ENCODE measurements around the gene NT5DC1.

NT5DC1 gene

GRCh38 chr6:116234689-116235088 is 134.0 kb downstream of the NT5DC1 start:
- no CpG with 5 or more reads among the region's 3 CpGs for WGBS (ENCODE audit: insufficient coverage, insufficient read length)
- H3K4me1 ChIP-seq (ENCODE audit: control insufficient read depth, insufficient read depth, low read length): no peaks in the 10 kb centered on the region
- H3K27me3 ChIP-seq (ENCODE audit: control insufficient read depth, insufficient read depth, low read length): no peaks in the 10 kb centered on the region
- no peak overlapping the region for H3K4me3 ChIP-seq (ENCODE audit: low read length)
- no peaks in the 10 kb centered on the region for H3K36me3 ChIP-seq (ENCODE audit: control insufficient read depth, insufficient read depth, low read length)
- DNase-seq (ENCODE audit: low read depth, low spot score): no peak
- no peak overlapping the region for H3K27ac ChIP-seq (ENCODE audit: low read length)
- no peaks in the 10 kb centered on the region for H3K9me3 ChIP-seq (ENCODE audit: control insufficient read depth, insufficient read depth, low read length)

DNA sequence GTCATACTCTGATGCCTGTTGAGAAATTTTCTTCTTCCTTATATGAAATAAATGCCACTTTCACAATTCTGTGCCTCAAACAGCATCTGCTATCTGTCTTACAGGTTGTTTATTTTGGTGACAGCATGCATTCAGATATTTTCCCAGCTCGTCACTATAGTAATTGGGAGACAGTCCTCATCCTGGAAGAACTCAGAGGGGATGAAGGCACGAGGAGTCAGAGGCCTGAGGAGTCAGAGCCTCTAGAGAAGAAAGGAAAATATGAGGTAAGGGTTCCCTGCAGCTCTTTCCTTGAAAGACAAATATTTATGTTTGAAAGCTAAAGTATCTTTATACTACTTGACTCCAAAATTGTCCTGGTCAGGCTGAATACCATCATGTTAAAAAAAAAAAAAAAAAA is 137.4 kb downstream of the NT5DC1 start:
- WGBS (ENCODE audit: insufficient coverage, insufficient read length): no CpG with 5 or more reads among the region's 2 CpGs
- H3K4me1 ChIP-seq (ENCODE audit: control insufficient read depth, insufficient read depth, low read length): no peaks in the 10 kb centered on the region
- H3K27ac ChIP-seq (ENCODE audit: low read length): no peak overlapping the region
- no peak for DNase-seq (ENCODE audit: low read depth, low spot score)
- H3K4me3 ChIP-seq (ENCODE audit: low read length): no peak overlapping the region
- H3K9me3 ChIP-seq (ENCODE audit: control insufficient read depth, insufficient read depth, low read length): no peaks in the 10 kb centered on the region
- H3K27me3 ChIP-seq (ENCODE audit: control insufficient read depth, insufficient read depth, low read length): no peaks in the 10 kb centered on the region
- no peaks in the 10 kb centered on the region for H3K36me3 ChIP-seq (ENCODE audit: control insufficient read depth, insufficient read depth, low read length)

DNA sequence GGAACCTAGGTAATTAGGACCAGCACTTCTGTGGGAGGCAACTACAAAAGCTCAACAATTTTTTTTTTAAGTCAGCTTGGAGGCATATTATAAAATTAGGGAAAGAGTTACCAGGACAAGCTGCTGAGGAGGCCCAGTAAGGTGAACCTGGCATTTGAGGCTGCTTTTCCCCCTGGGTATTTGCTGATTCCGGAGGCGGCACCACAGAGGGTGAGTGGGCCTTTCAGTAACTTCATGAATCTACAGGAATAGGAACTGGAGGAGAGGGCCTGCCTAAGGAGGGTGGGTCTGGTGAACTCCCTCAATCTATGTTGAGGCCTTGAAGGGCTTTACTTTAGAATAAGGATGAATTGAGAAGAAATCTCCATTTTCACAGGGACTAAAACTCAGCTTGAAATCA is 138.6 kb downstream of the NT5DC1 start:
- Histone ChIP-seq H3K4me3 (ENCODE audit: low read length) (no peak overlapping the region), H3K4me1 (ENCODE audit: control insufficient read depth, insufficient read depth, low read length) (no peaks in the 10 kb centered on the region), H3K27ac (ENCODE audit: low read length) (no peak overlapping the region), H3K36me3 (ENCODE audit: control insufficient read depth, insufficient read depth, low read length) (no peaks in the 10 kb centered on the region), H3K9me3 (ENCODE audit: control insufficient read depth, insufficient read depth, low read length) (no peaks in the 10 kb centered on the region), H3K27me3 (ENCODE audit: control insufficient read depth, insufficient read depth, low read length) (no peaks in the 10 kb centered on the region)
- DNase-seq (ENCODE audit: low read depth, low spot score): no peak
- no CpG with 5 or more reads among the region's 2 CpGs for WGBS (ENCODE audit: insufficient coverage, insufficient read length)

DNA sequence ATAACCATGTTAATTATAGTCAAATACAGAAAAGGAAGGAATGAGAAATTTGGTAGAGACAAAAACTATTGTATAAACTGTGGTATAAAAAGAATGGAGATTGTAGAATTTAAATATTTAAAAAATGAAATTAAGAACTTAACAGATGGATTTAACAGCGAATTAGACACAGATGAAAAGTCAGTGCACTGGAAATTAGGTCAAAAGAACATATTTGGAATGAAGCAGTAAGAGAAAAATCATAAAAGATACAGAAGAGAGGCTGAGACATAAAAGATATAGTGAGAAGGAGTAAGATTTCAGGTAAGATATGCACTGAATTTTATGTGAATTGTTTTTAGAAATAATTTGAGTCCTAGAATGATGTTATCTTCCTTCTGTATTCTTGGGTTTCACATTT is 139.2 kb downstream of the NT5DC1 start:
- no peak for DNase-seq (ENCODE audit: low read depth, low spot score)
- no peaks in the 10 kb centered on the region for H3K9me3 ChIP-seq (ENCODE audit: control insufficient read depth, insufficient read depth, low read length)
- no peak overlapping the region for H3K4me3 ChIP-seq (ENCODE audit: low read length)
- 100% methylated on average over 1 of the region's 1 CpG for WGBS (ENCODE audit: insufficient coverage, insufficient read length)
- H3K36me3 ChIP-seq (ENCODE audit: control insufficient read depth, insufficient read depth, low read length): no peaks in the 10 kb centered on the region
- no peaks in the 10 kb centered on the region for H3K27me3 ChIP-seq (ENCODE audit: control insufficient read depth, insufficient read depth, low read length)
- no peaks in the 10 kb centered on the region for H3K4me1 ChIP-seq (ENCODE audit: control insufficient read depth, insufficient read depth, low read length)
- H3K27ac ChIP-seq (ENCODE audit: low read length): no peak overlapping the region

DNA sequence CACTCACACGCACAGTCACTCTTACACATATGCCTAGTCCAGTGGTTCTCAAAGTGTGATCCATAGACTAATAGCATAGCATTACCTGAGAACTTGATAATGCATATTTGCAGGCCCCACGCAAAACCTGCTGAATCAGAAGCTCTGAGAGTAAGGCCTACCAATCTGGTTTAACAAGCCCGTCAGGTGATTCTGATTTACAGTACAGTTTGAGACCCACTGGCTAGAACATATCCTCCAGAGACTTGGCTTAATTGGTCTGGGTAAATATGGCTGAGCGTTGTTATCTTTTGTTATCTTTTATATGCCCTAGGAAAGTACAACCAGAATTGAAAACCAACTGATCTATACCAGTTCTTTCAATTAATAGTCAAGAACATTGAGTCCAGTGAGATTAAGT is 143.6 kb downstream of the NT5DC1 start:
- WGBS (ENCODE audit: insufficient coverage, insufficient read length): no CpG with 5 or more reads among the region's 4 CpGs
- no peak for DNase-seq (ENCODE audit: low read depth, low spot score)
- H3K9me3 ChIP-seq (ENCODE audit: control insufficient read depth, insufficient read depth, low read length): no peaks in the 10 kb centered on the region

GRCh38 chr6:116246089-116246488 is 145.4 kb downstream of the NT5DC1 start:
- Histone ChIP-seq H3K4me3 (ENCODE audit: low read length) (no peak overlapping the region), H3K27ac (ENCODE audit: low read length) (no peak overlapping the region), H3K4me1 (ENCODE audit: control insufficient read depth, insufficient read depth, low read length) (no peaks in the 10 kb centered on the region), H3K9me3 (ENCODE audit: control insufficient read depth, insufficient read depth, low read length) (no peaks in the 10 kb centered on the region), H3K27me3 (ENCODE audit: control insufficient read depth, insufficient read depth, low read length) (no peaks in the 10 kb centered on the region), H3K36me3 (ENCODE audit: control insufficient read depth, insufficient read depth, low read length) (no peaks in the 10 kb centered on the region)
- no peak for DNase-seq (ENCODE audit: low read depth, low spot score)
- no CpG with 5 or more reads among the region's 4 CpGs for WGBS (ENCODE audit: insufficient coverage, insufficient read length)

More for the DNA sequence above, 143.6 kb downstream of the NT5DC1 start:
- Histone ChIP-seq H3K36me3 (ENCODE audit: control insufficient read depth, insufficient read depth, low read length) (no peaks in the 10 kb centered on the region), H3K27me3 (ENCODE audit: control insufficient read depth, insufficient read depth, low read length) (no peaks in the 10 kb centered on the region), H3K27ac (ENCODE audit: low read length) (no peak overlapping the region), H3K4me3 (ENCODE audit: low read length) (no peak overlapping the region), H3K4me1 (ENCODE audit: control insufficient read depth, insufficient read depth, low read length) (no peaks in the 10 kb centered on the region)

GRCh38 chr6:116247285-116247684 is 146.6 kb downstream of the NT5DC1 start:
- DNase-seq (ENCODE audit: low read depth, low spot score): no peak
- Histone ChIP-seq H3K9me3 (ENCODE audit: control insufficient read depth, insufficient read depth, low read length) (no peaks in the 10 kb centered on the region), H3K4me3 (ENCODE audit: low read length) (no peak overlapping the region), H3K27ac (ENCODE audit: low read length) (no peak overlapping the region), H3K27me3 (ENCODE audit: control insufficient read depth, insufficient read depth, low read length) (no peaks in the 10 kb centered on the region), H3K4me1 (ENCODE audit: control insufficient read depth, insufficient read depth, low read length) (peaks cover 3% of the 10 kb centered on the region; the same call in 1 of the 2 replicates), H3K36me3 (ENCODE audit: control insufficient read depth, insufficient read depth, low read length) (no peaks in the 10 kb centered on the region)

GRCh38 chr6:116248577-116248976 is 147.9 kb downstream of the NT5DC1 start:
- Histone ChIP-seq H3K4me3 (ENCODE audit: low read length) (no peak overlapping the region), H3K9me3 (ENCODE audit: control insufficient read depth, insufficient read depth, low read length) (no peaks in the 10 kb centered on the region), H3K4me1 (ENCODE audit: control insufficient read depth, insufficient read depth, low read length) (peaks cover 3% of the 10 kb centered on the region; the same call in 1 of the 2 replicates), H3K27ac (ENCODE audit: low read length) (no peak overlapping the region), H3K27me3 (ENCODE audit: control insufficient read depth, insufficient read depth, low read length) (no peaks in the 10 kb centered on the region), H3K36me3 (ENCODE audit: control insufficient read depth, insufficient read depth, low read length) (no peaks in the 10 kb centered on the region)
- whole genome bisulfite sequencing (ENCODE audit: insufficient coverage, insufficient read length): no CpG with 5 or more reads among the region's 2 CpGs
- no peak for DNase-seq (ENCODE audit: low read depth, low spot score)

DNA sequence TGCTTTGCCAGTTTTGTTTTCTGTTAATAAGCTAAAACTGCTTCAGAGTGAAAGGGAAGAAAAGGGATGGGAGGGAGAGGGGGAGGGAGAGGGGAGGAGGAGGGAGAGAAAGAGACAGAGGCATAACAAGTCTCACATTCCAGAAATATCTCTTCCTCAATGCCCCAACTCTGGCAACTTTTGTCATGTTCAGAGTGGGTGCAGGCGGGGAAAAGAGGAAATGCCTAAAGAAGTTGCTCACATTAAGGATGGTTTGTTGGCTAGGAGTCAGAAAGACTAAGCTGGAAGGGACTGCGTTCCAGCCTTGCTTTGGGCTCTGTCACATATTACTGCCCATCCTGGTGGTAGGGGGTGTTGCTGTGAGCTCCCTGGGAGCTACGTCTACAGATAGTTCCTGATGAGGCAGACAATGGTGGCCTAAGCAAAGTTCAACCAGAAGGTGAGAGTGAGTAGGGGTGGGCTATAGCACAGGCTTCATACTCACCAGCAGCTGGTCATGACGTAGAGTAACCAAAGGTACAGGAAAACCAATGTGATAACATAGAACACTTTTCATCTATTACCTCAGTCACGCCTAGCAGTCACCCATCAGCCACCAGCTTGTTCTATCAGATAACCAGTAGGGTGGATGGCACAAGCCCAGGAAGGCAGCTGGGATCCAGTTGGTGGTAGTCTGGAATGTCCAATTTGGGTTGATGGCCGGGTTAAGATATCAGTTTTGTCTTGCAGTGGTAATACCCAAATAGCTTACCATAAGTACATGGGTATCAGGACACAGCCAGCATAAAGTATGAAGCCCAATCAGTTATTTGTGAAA is 151.1 kb downstream of the NT5DC1 start:
- no peak for DNase-seq (ENCODE audit: low read depth, low spot score)
- H3K27me3 ChIP-seq (ENCODE audit: control insufficient read depth, insufficient read depth, low read length): no peaks in the 10 kb centered on the region
- H3K27ac ChIP-seq (ENCODE audit: low read length): no peak overlapping the region
- H3K9me3 ChIP-seq (ENCODE audit: control insufficient read depth, insufficient read depth, low read length): no peaks in the 10 kb centered on the region
- H3K4me1 ChIP-seq (ENCODE audit: control insufficient read depth, insufficient read depth, low read length): peaks cover 3% of the 10 kb centered on the region; the same call in 1 of the 2 replicates
- WGBS (ENCODE audit: insufficient coverage, insufficient read length): no CpG with 5 or more reads among the region's 6 CpGs
- no peak overlapping the region; the same call in 1 of the 2 replicates for H3K4me3 ChIP-seq (ENCODE audit: low read length)
- no peaks in the 10 kb centered on the region for H3K36me3 ChIP-seq (ENCODE audit: control insufficient read depth, insufficient read depth, low read length)

GRCh38 chr6:116253188-116253504 is 152.5 kb downstream of the NT5DC1 start:
- no CpG with 5 or more reads among the region's 11 CpGs for WGBS (ENCODE audit: insufficient coverage, insufficient read length)
- H3K4me3 ChIP-seq (ENCODE audit: low read length): peak overlapping the region; percentile 81; the same call in 1 of the 2 replicates
- DNase-seq (ENCODE audit: low read depth, low spot score): no peak
- no peaks in the 10 kb centered on the region for H3K9me3 ChIP-seq (ENCODE audit: control insufficient read depth, insufficient read depth, low read length)
- H3K27me3 ChIP-seq (ENCODE audit: control insufficient read depth, insufficient read depth, low read length): no peaks in the 10 kb centered on the region
- peaks cover 3% of the 10 kb centered on the region; the same call in 1 of the 2 replicates for H3K4me1 ChIP-seq (ENCODE audit: control insufficient read depth, insufficient read depth, low read length)
- no peaks in the 10 kb centered on the region for H3K36me3 ChIP-seq (ENCODE audit: control insufficient read depth, insufficient read depth, low read length)
- H3K27ac ChIP-seq (ENCODE audit: low read length): no peak overlapping the region
